GM12872 (cell line): ENCODE results near the gene TM7SF3.

ENCODE experiments used
- CTCF ChIP-seq: IDR thresholded peaks from 3 replicates; pipeline ENCODE4 v1.5.1; 2011; ENCODE audit warnings: low read depth, mild to moderate bottlenecking, low read length, moderate library complexity; ENCODE audit not compliant: insufficient read depth

The TM7SF3 gene

GRCh38 chr12:27001663-27002062, 12.5 kb downstream of the TM7SF3 start:
- TF ChIP-seq CTCF = no peak

- TF ChIP-seq CTCF = no peak
Measured at GRCh38 chr12:27000961-27001360, 13.2 kb downstream of the TM7SF3 start.

GRCh38 chr12:26997003-26997402, 17.2 kb downstream of the TM7SF3 start:
- TF ChIP-seq CTCF = no peak

GRCh38 chr12:26995706-26996105, 18.5 kb downstream of the TM7SF3 start:
- no peak for TF ChIP-seq CTCF

GRCh38 chr12:26994109-26994508, 20.1 kb downstream of the TM7SF3 start:
- no peak for TF ChIP-seq CTCF

- no peak for TF ChIP-seq CTCF
Measured at GRCh38 chr12:26991826-26992225, 22.4 kb downstream of the TM7SF3 start.

GRCh38 chr12:26989873-26990272, 24.3 kb downstream of the TM7SF3 start:
- TF ChIP-seq CTCF = no peak

- TF ChIP-seq CTCF = no peak
Measured at GRCh38 chr12:26988703-26989102, 25.5 kb downstream of the TM7SF3 start.
